ENCODE results near the gene BDKRB2.
"Not testable (repeated sequence)": the region's sequence is repeated elsewhere in the genome, so short reads cannot be mapped to it uniquely, and the experiment has no call there.

BDKRB2 gene

GRCh38 chr14:96229315-96229714 is 24.7 kb downstream of the BDKRB2 start:
- no peak for DNase-seq

- DNase-seq, result no peak
These were observed 26.4 kb downstream of the BDKRB2 start for GRCh38 chr14:96231056-96231455.

- DNase-seq, result no peak
These were observed 27.0 kb downstream of the BDKRB2 start for GRCh38 chr14:96231526-96232130.

- no peak for DNase-seq
These were observed 27.9 kb downstream of the BDKRB2 start for GRCh38 chr14:96232506-96232905.

GRCh38 chr14:96233661-96234060 is 29.0 kb downstream of the BDKRB2 start:
- no peak for DNase-seq

GRCh38 chr14:96235426-96235825 is 30.8 kb downstream of the BDKRB2 start:
- no peak for DNase-seq

- DNase-seq, result no peak
These were observed 33.0 kb downstream of the BDKRB2 start for GRCh38 chr14:96237641-96238040.

GRCh38 chr14:96238676-96239265 is 34.1 kb downstream of the BDKRB2 start:
- no peak for DNase-seq

GRCh38 chr14:96239711-96240141 is 35.1 kb downstream of the BDKRB2 start:
- no peak for DNase-seq

GRCh38 chr14:96240641-96241040 is 36.0 kb downstream of the BDKRB2 start:
- no peak for DNase-seq

- no peak for DNase-seq
These were observed 37.5 kb downstream of the BDKRB2 start for GRCh38 chr14:96242126-96242525.

GRCh38 chr14:96243785-96244184 is 39.1 kb downstream of the BDKRB2 start:
- DNase-seq, result no peak

GRCh38 chr14:96245074-96245473 is 40.4 kb downstream of the BDKRB2 start:
- not testable (repeated sequence) for DNase-seq

GRCh38 chr14:96245710-96246538 is 41.3 kb downstream of the BDKRB2 start:
- no peak for DNase-seq

GRCh38 chr14:96246539-96246847 is 41.9 kb downstream of the BDKRB2 start:
- DNase-seq, result no peak

- DNase-seq, result no peak
These were observed 42.4 kb downstream of the BDKRB2 start for GRCh38 chr14:96247031-96247430.

- DNase-seq, result no peak
These were observed 44.4 kb downstream of the BDKRB2 start for GRCh38 chr14:96249029-96249428.

GRCh38 chr14:96250485-96250884 is 45.8 kb downstream of the BDKRB2 start:
- no peak for DNase-seq

GRCh38 chr14:96251656-96252155 is 47.1 kb downstream of the BDKRB2 start:
- DNase-seq, result no peak

- DNase-seq, result no peak
These were observed 47.8 kb downstream of the BDKRB2 start for GRCh38 chr14:96252323-96252998.

GRCh38 chr14:96252999-96253539 is 48.4 kb downstream of the BDKRB2 start:
- no peak for DNase-seq

- no peak for DNase-seq
These were observed 50.0 kb downstream of the BDKRB2 start for GRCh38 chr14:96254687-96255086.
